Fibroblast of villous mesenchyme (primary cell): Measurements from ENCODE around the gene CPAMD8. TPM values are rescaled to one million over a fixed set of nuclear protein-coding genes. Genes with fewer than 3 reads are reported as not detected.
"Not testable (repeated sequence)": the region's sequence is repeated elsewhere in the genome, so short reads cannot be mapped to it uniquely, and the experiment has no call there.

ENCODE experiments used
- DNase-seq: peaks from one replicate; pipeline ENCODE4 v3.0.0-alpha.2; 2010; ENCODE audit warnings: low read depth
- H3K4me3 ChIP-seq: 2 replicates; pipeline ENCODE4 v1.5.1; 2011; ENCODE audit warnings: low read depth, mild to moderate bottlenecking, low read length
- CTCF ChIP-seq: IDR thresholded peaks from 2 replicates; pipeline ENCODE4 v1.5.1; 2012; ENCODE audit warnings: low read depth, mild to moderate bottlenecking, low read length; ENCODE audit not compliant: insufficient read depth
- total RNA-seq: library from RNA; depleted of rRNA; stranded (reverse); fragments of >200 nt; gene quantifications from 2 replicates; pipeline ENCODE4 v1.2.3, GENCODE V29; 2012

The CPAMD8 gene
- total RNA-seq, 1 donor: 0.43 TPM

- no peak for DNase-seq
- H3K4me3 ChIP-seq: no peak overlapping the region
- no peak for TF ChIP-seq CTCF
Measured at GRCh38 chr19:17006579-17006978, 20.0 kb downstream of the CPAMD8 start.

- TF ChIP-seq CTCF: no peak
- no peak for DNase-seq
- H3K4me3 ChIP-seq: no peak overlapping the region
Measured at GRCh38 chr19:17005000-17005399, 21.6 kb downstream of the CPAMD8 start.

GRCh38 chr19:17004386-17004785, 22.2 kb downstream of the CPAMD8 start:
- no peak for DNase-seq
- no peak for TF ChIP-seq CTCF

GRCh38 chr19:17002455-17002854, 24.2 kb downstream of the CPAMD8 start:
- DNase-seq: no peak
- no peak for TF ChIP-seq CTCF
- H3K4me3 ChIP-seq: no peak overlapping the region

More at GRCh38 chr19:17004386-17004785, 22.2 kb downstream of the CPAMD8 start:
- H3K4me3 ChIP-seq: no peak overlapping the region

GRCh38 chr19:17001603-17002183, 24.9 kb downstream of the CPAMD8 start:
- H3K4me3 ChIP-seq: no peak overlapping the region
- no peak for TF ChIP-seq CTCF
- no peak for DNase-seq

- no peak for TF ChIP-seq CTCF
- no peak for DNase-seq
Measured at GRCh38 chr19:16998635-16999194, 27.9 kb downstream of the CPAMD8 start.

GRCh38 chr19:16996838-16997490, 29.6 kb downstream of the CPAMD8 start:
- not testable (repeated sequence) for DNase-seq, H3K4me3 ChIP-seq

More at GRCh38 chr19:16998635-16999194, 27.9 kb downstream of the CPAMD8 start:
- no peak overlapping the region for H3K4me3 ChIP-seq
